Measurements from ENCODE around the gene DSTN. TPM values are rescaled to one million over a fixed set of nuclear protein-coding genes. Genes with fewer than 3 reads are reported as not detected.

Gene DSTN
- total and polyA plus RNA-seq, 2 donors (not counting 1 experiment from before 2014, with no cell fraction given) = 6.6 to 13.4 TPM

DNA sequence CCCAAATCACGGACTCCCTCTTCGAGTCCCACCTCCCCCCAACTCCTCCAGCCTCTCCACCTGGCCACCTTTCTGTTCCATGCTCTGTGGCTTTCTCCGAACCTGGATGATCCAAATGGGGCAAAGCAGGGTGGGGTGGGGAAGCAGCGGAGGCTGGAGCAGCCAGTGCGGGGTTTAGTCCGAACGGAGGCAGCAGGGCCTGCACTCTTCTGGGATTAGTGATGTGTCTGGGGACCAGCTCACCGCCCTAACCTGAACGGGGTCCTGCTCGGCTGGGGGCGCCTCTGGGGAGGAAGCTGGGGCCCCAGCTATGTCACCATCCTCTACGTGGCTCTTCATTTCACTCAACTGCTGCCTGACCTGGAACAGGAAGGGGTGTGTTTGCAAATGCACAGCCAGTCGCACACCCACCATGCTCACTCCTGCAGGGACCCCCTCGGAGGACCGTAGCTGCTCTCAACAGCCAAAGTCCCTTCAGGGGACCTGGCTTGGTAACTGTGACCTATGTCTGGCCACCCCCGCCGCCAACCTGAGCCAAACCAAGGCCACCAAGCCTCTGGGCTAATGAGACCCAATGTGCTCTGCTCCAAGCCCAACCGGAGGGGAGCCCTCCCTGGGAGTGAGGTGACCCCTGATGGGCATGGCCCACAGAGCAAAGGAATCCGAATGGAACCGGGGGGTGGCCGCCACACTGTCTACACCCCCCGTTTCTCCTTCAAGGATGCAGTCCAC is 46.8 kb downstream of the DSTN start:
- DNase-seq (no peak), ATAC-seq (ENCODE audit: low read depth) (no peak)
- no peak for TF ChIP-seq EZH2 (IDR thresholded peaks at IDR 0.05; ENCODE audit: borderline replicate concordance, insufficient read depth, low read depth, low read length, poor library complexity, severe bottlenecking)
- TF ChIP-seq, protein P1, sequence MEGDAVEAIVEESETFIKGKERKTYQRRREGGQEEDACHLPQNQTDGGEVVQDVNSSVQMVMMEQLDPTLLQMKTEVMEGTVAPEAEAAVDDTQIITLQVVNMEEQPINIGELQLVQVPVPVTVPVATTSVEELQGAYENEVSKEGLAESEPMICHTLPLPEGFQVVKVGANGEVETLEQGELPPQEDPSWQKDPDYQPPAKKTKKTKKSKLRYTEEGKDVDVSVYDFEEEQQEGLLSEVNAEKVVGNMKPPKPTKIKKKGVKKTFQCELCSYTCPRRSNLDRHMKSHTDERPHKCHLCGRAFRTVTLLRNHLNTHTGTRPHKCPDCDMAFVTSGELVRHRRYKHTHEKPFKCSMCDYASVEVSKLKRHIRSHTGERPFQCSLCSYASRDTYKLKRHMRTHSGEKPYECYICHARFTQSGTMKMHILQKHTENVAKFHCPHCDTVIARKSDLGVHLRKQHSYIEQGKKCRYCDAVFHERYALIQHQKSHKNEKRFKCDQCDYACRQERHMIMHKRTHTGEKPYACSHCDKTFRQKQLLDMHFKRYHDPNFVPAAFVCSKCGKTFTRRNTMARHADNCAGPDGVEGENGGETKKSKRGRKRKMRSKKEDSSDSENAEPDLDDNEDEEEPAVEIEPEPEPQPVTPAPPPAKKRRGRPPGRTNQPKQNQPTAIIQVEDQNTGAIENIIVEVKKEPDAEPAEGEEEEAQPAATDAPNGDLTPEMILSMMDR (IDR thresholded peaks at IDR 0.05) = no peak
- H3K4me3 ChIP-seq (ENCODE audit: control extremely low read depth in 1 of 5, extremely low read depth in 1 of 5, insufficient read depth in 1 of 5, low read depth in 2 of 5, low read length in 4 of 5) = no peak overlapping the region
- H3K4me3 Mint-ChIP-seq = no peak overlapping the region
- intact Hi-C loops (cut with micrococcal nuclease) = no loop called here
- 66% methylated on average over 17 of the region's 22 CpGs for WGBS (ENCODE audit: insufficient coverage)
- no peaks in the 10 kb centered on the region for H3K27me3 ChIP-seq (replicated peaks in 1 of 4; ENCODE audit: control extremely low read depth in 1 of 4, control insufficient read depth in 3 of 4, insufficient read depth in 4 of 4, low read length in 3 of 4)
- no peak overlapping the region for H2AFZ ChIP-seq (ENCODE audit: insufficient read depth, low read depth, low read length, poor library complexity, severe bottlenecking)
- H3K79me2 ChIP-seq (ENCODE audit: control insufficient read depth, insufficient read depth, low read length) = no peaks in the 10 kb centered on the region
- H3K4me1 ChIP-seq (ENCODE audit: control insufficient read depth in 2 of 2, insufficient read depth in 2 of 2, low read length in 2 of 2) = peaks cover 3 to 12% of the 10 kb centered on the region in 2 donors
- ChIA-PET CTCF (interaction anchor here (1.0 to 2.9 kb wide), 2 partner anchors 80 to 113 kb away, joined by 4 to 19 read pairs; no protein-coding TSS in a partner anchor), POLR2A (no interaction called here)
- no peak overlapping the region for H3K27ac Mint-ChIP-seq
- peaks cover 0 to 8% of the 10 kb centered on the region in 2 experiments for H3K36me3 ChIP-seq (replicated peaks in 1 of 2; ENCODE audit: control extremely low read depth in 1 of 2, control insufficient read depth in 1 of 2, extremely low read depth in 1 of 2, insufficient read depth in 2 of 2, low read length in 1 of 2)
- H3K27me3 Mint-ChIP-seq = no peaks in the 10 kb centered on the region
- H3K4me1 Mint-ChIP-seq = peaks cover 3% of the 10 kb centered on the region
- no peak overlapping the region for H3K4me2 ChIP-seq (replicated peaks; ENCODE audit: low read depth, low read length, poor library complexity, severe bottlenecking)
- no peak overlapping the region for H3K27ac ChIP-seq (ENCODE audit: low read length in 2 of 2)
- H4K20me1 ChIP-seq (ENCODE audit: control insufficient read depth, insufficient read depth, low read length, poor library complexity, severe bottlenecking) = no peaks in the 10 kb centered on the region
- no peaks in the 10 kb centered on the region for H3K9me3 Mint-ChIP-seq (ENCODE audit: insufficient read depth)
- H3K9me3 ChIP-seq (ENCODE audit: control extremely low read depth in 1 of 3, control insufficient read depth in 2 of 3, insufficient read depth in 1 of 3, low read length in 2 of 3) = no peaks in the 10 kb centered on the region
- no peak overlapping the region for H3K9ac ChIP-seq (ENCODE audit: low read length)

DNA sequence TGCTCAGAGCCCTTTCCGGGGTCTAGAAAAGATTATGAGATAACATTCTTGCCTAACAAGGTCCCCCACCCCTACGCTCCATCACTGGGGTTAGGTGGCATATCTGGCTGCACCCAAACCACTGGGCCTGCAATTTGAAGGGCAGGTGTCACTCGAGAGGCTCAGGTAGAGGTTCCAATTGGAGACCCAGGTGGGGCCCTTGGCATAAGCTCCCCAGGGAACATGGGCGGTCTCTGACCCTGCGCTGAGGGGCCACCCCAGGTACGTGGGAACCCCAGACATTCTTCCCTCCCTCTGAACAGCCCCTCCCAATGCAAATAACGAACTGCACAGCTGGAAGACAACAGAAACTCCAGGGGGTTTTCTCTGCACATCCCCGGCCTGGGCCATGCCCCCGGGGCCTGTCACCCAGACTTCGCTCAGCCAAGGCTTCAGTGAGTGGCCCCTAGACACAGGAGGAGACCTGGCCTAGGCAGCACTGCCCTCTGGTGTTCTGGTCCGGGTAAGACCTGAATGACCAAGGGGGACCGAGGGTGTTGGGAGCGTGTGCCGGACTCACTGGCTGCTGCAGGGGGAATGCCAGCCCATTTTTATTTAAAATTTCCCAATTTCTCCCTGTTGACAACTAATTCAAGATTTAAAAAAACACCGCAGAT is 47.5 kb downstream of the DSTN start:
- no peak overlapping the region for H3K27ac Mint-ChIP-seq
- Histone ChIP-seq H3K27ac (ENCODE audit: low read length in 2 of 2) (no peak overlapping the region), H4K20me1 (ENCODE audit: control insufficient read depth, insufficient read depth, low read length, poor library complexity, severe bottlenecking) (no peaks in the 10 kb centered on the region), H3K9me3 (ENCODE audit: control extremely low read depth in 1 of 3, control insufficient read depth in 2 of 3, insufficient read depth in 1 of 3, low read length in 2 of 3) (no peaks in the 10 kb centered on the region), H2AFZ (ENCODE audit: insufficient read depth, low read depth, low read length, poor library complexity, severe bottlenecking) (no peak overlapping the region), H3K4me3 (ENCODE audit: control extremely low read depth in 1 of 5, extremely low read depth in 1 of 5, insufficient read depth in 1 of 5, low read depth in 2 of 5, low read length in 4 of 5) (no peak overlapping the region), H3K4me2 (replicated peaks; ENCODE audit: low read depth, low read length, poor library complexity, severe bottlenecking) (no peak overlapping the region), H3K9ac (ENCODE audit: low read length) (no peak overlapping the region), H3K27me3 (replicated peaks in 1 of 4; ENCODE audit: control extremely low read depth in 1 of 4, control insufficient read depth in 3 of 4, insufficient read depth in 4 of 4, low read length in 3 of 4) (no peaks in the 10 kb centered on the region), H3K36me3 (replicated peaks in 1 of 2; ENCODE audit: control extremely low read depth in 1 of 2, control insufficient read depth in 1 of 2, extremely low read depth in 1 of 2, insufficient read depth in 2 of 2, low read length in 1 of 2) (peaks cover 0 to 10% of the 10 kb centered on the region in 2 experiments), H3K79me2 (ENCODE audit: control insufficient read depth, insufficient read depth, low read length) (no peaks in the 10 kb centered on the region), H3K4me1 (ENCODE audit: control insufficient read depth in 2 of 2, insufficient read depth in 2 of 2, low read length in 2 of 2) (peaks cover 3 to 12% of the 10 kb centered on the region in 2 donors)
- CTCF ChIA-PET = interaction anchor here (0.8 to 2.9 kb wide), 5 partner anchors 17 to 387 kb away, joined by 3 to 19 read pairs (median 3); no protein-coding TSS in a partner anchor
- no peaks in the 10 kb centered on the region for H3K27me3 Mint-ChIP-seq
- no peak for TF ChIP-seq EZH2 (IDR thresholded peaks at IDR 0.05; ENCODE audit: borderline replicate concordance, insufficient read depth, low read depth, low read length, poor library complexity, severe bottlenecking)
- TF ChIP-seq, protein P1 (IDR thresholded peaks at IDR 0.05) = peak; percentile 52
- no peaks in the 10 kb centered on the region for H3K9me3 Mint-ChIP-seq (ENCODE audit: insufficient read depth)
- POLR2A ChIA-PET = no interaction called here
- ATAC-seq (ENCODE audit: low read depth) (peak; percentile 67), DNase-seq (peak; percentile 44)
- no peak overlapping the region for H3K4me3 Mint-ChIP-seq
- WGBS (ENCODE audit: insufficient coverage) = 79% methylated on average over 14 of the region's 15 CpGs
- peaks cover 3% of the 10 kb centered on the region for H3K4me1 Mint-ChIP-seq
- intact Hi-C loops (cut with micrococcal nuclease) = no loop called here

Data from B cell (primary cell).